HepG2 (cell line): ENCODE measurements around the gene GRAMD1A. TPM values are rescaled to one million over a fixed set of nuclear protein-coding genes. Genes with fewer than 3 reads are reported as not detected.

Experiments
- ATAC-seq: fragments of 200-7000 bp; cut with Tn5 transposase; 3 replicates; pipeline ENCODE4 v1.9.1; 2020; ENCODE audit warnings: mild to moderate bottlenecking, moderate library complexity
- BruUV-seq: library from RNA; stranded (reverse); fragments of 400-500 nt; replicated peaks from 2 replicates; lab custom pipeline; 2021; lab: Mats Ljungman, UMichigan
- CTCF ChIA-PET: fragments of 300-600 bp; formaldehyde crosslinking; extraction: SDS; loops from one replicate; lab custom pipeline; 2021; ENCODE audit warnings: low total read pairs, inconsistent platforms, low intra/inter-chr PET ratio; lab: Yijun Ruan, JAX
- POLR2A ChIA-PET: fragments of 350-600 bp; sonication (Branson Sonifier 250); formaldehyde crosslinking; loops from one replicate; lab custom pipeline; 2020; ENCODE audit warnings: antibody characterized with exemption, inconsistent platforms; lab: Yijun Ruan, JAX
- DNase-seq: peaks from one replicate; pipeline ENCODE4 v3.0.0-alpha.2; 2015; ENCODE audit warnings: low spot score
- FAIRE-seq: peaks from 3 replicates; lab custom pipeline; 2011; peaks lifted over from hg19 to GRCh38; lab: Jason Lieb, UNC
- H2AFZ ChIP-seq: one replicate; pipeline ENCODE4 v1.6.1; 2011; ENCODE audit warnings: low read length, inconsistent platforms
- H3K27ac ChIP-seq: fragments of 300-600 bp; 3 replicates; pipeline ENCODE4 v1.8.0; 2011; ENCODE audit warnings: mixed run types, mild to moderate bottlenecking, mixed read lengths, low read length, inconsistent platforms; ENCODE audit not compliant: insufficient read depth; ENCODE audit errors: extremely low read length
- H3K27me3 ChIP-seq, 2 experiments: fragments of 200-600 bp in 1 of 2; 2 replicates in 1 of 2; 3 replicates in 1 of 2; pipeline versions ENCODE4 v1.6.0 to v1.8.0; 2011; ENCODE audit warnings: low read length in 2 of 2, mild to moderate bottlenecking in 2 of 2, moderate library complexity in 2 of 2, inconsistent platforms in 1 of 2; ENCODE audit not compliant: insufficient read depth in 2 of 2, control insufficient read depth in 1 of 2
- H3K36me3 ChIP-seq, 2 experiments: fragments of 200-600 bp in 1 of 2; replicated peaks in 1 of 2; 2 replicates in 1 of 2; 3 replicates in 1 of 2; pipeline versions ENCODE4 v1.5.1 to v1.8.0; 2011; ENCODE audit warnings: low read length in 2 of 2, inconsistent platforms in 1 of 2; ENCODE audit not compliant: insufficient read depth in 2 of 2, control insufficient read depth in 1 of 2
- H3K4me1 ChIP-seq: 2 replicates; pipeline ENCODE4 v1.5.1; 2012; ENCODE audit warnings: low read length, inconsistent platforms; ENCODE audit not compliant: insufficient read depth
- H3K4me2 ChIP-seq: 2 replicates; pipeline ENCODE4 v1.6.0; 2011; ENCODE audit warnings: low read depth, low read length, inconsistent platforms
- H3K4me3 ChIP-seq, 3 experiments: fragments of 200-600 bp in 1 of 3; sonication (generic), shearing (Covaris generic) in 1 of 3; replicated peaks in 1 of 3; 2 replicates each; pipeline ENCODE4 v1.5.1; 2011 to 2016; ENCODE audit warnings: low read length in 3 of 3, inconsistent platforms in 2 of 3, low read depth in 2 of 3, mild to moderate bottlenecking in 2 of 3, control low read depth in 1 of 3, mixed read lengths in 1 of 3; ENCODE audit not compliant: insufficient read depth in 1 of 3
- H3K79me2 ChIP-seq: one replicate; pipeline ENCODE4 v1.6.1; 2011; ENCODE audit warnings: low read length, inconsistent platforms; ENCODE audit not compliant: insufficient read depth
- H3K9ac ChIP-seq: 2 replicates; pipeline ENCODE4 v1.6.0; 2011; ENCODE audit warnings: mild to moderate bottlenecking, low read depth, low read length, inconsistent platforms; ENCODE audit not compliant: insufficient read depth
- H3K9me3 ChIP-seq: 2 replicates; pipeline ENCODE4 v1.5.1; 2012; ENCODE audit warnings: mild to moderate bottlenecking, low read length
- H4K20me1 ChIP-seq: 2 replicates; pipeline ENCODE4 v1.6.0; 2011; ENCODE audit warnings: inconsistent platforms, mild to moderate bottlenecking, low read length, moderate library complexity; ENCODE audit not compliant: insufficient read depth
- AGO2 ChIP-seq: fragments of 200-400 bp; formaldehyde crosslinking; optimal IDR thresholded peaks from 2 replicates; pipeline ENCODE3; 2017; ENCODE audit warnings: mild to moderate bottlenecking, low read depth, low read length, moderate library complexity
- FOSL2 ChIP-seq: sonication (generic); formaldehyde crosslinking; IDR thresholded peaks from 2 replicates; pipeline ENCODE4 v1.4.0; 2020; ENCODE audit warnings: missing genetic modification reagents
- GATA4 ChIP-seq: sonication (generic); IDR thresholded peaks from 2 replicates; pipeline ENCODE4 v1.6.1; 2016; ENCODE audit warnings: antibody characterized with exemption, low read depth, borderline replicate concordance
- HES4 ChIP-seq: sonication (generic); formaldehyde crosslinking; IDR thresholded peaks from 2 replicates; pipeline ENCODE4 v1.9.0; 2021; ENCODE audit warnings: mild to moderate bottlenecking, missing genetic modification reagents, borderline replicate concordance
- MTF1 ChIP-seq: sonication (generic); formaldehyde crosslinking; IDR thresholded peaks from 2 replicates; pipeline ENCODE4 v1.5.0; 2020; ENCODE audit warnings: missing genetic modification reagents
- RBFOX2 ChIP-seq: fragments of 200-400 bp; formaldehyde crosslinking; IDR thresholded peaks from 2 replicates; pipeline ENCODE4 v1.6.1; 2017; ENCODE audit warnings: low read depth, mild to moderate bottlenecking, low read length
- RFX5 ChIP-seq: IDR thresholded peaks from 2 replicates; pipeline ENCODE4 v1.6.1; 2011; ENCODE audit warnings: low read depth, low read length, improper control_type of control experiment
- ZNF674 ChIP-seq: sonication (generic); formaldehyde crosslinking; IDR thresholded peaks from 2 replicates; pipeline ENCODE4 v1.5.0; 2020; ENCODE audit warnings: low read depth, mild to moderate bottlenecking, missing genetic modification reagents
- WGBS: methylation state at CpG from one replicate; pipeline ENCODE4 v1.1.6; 2017; ENCODE audit warnings: low lambda C conversion rate; 5-methylcytosine and 5-hydroxymethylcytosine counted together
- in situ Hi-C: cut with HindIII; loops from 2 replicates; pipeline ENCODE4 v1.10.0; 2017; ENCODE audit warnings: low pct_unique_long_range_greater_than_20kb; ENCODE audit not compliant: extremely low pct_ligation_motif_present
- intact Hi-C: fragments of 100-400 bp; cut with micrococcal nuclease; formaldehyde crosslinking; loops from one replicate; pipeline ENCODE4 v1.10.0; 2022; ENCODE audit not compliant: unreplicated experiment
- polyA plus RNA-seq, 8 experiments: library from polyadenylated mRNA; depleted of rRNA in 3 of 8; stranded (reverse) in 7 of 8; unstranded in 1 of 8; fragments of >200 nt; fragmentation: Illumina TruSeq in 4 of 8; extraction: Trizol in 4 of 8; gene quantifications; 2 replicates each; pipeline versions ENCODE4 v1.2.1 to v1.2.3, GENCODE V29; 2011 to 2016; ENCODE audit warnings: low read depth in 4 of 8, missing spikeins in 1 of 8, mixed read lengths in 1 of 8; ENCODE audit not compliant: insufficient read depth in 1 of 8
- total RNA-seq, 5 experiments: library from RNA; depleted of rRNA; stranded (reverse); fragments of >200 nt; fragmentation: Illumina TruSeq; extraction: Trizol; gene quantifications; 2 replicates each; pipeline ENCODE4 v1.2.3, GENCODE V29; 2016; ENCODE audit warnings: low read depth in 1 of 5
- TF ChIP-seq, protein P1 (sequence below): sonication (generic); formaldehyde crosslinking; conservative IDR thresholded peaks from 2 replicates; pipeline ENCODE4 v1.8.0; 2022; ENCODE audit warnings: mild to moderate bottlenecking, moderate library complexity, missing genetic modification reagents
- TF ChIP-seq, protein P2 (sequence below): IDR thresholded peaks from 2 replicates; pipeline ENCODE4 v1.4.0; 2020; ENCODE audit warnings: mild to moderate bottlenecking, missing genetic modification reagents
- TF ChIP-seq, protein P3 (sequence below): sonication (generic); formaldehyde crosslinking; conservative IDR thresholded peaks from 2 replicates; pipeline ENCODE4 v1.8.0; 2022; ENCODE audit warnings: low read depth, missing genetic modification reagents
- TF ChIP-seq, protein P4 (sequence below): sonication (generic); formaldehyde crosslinking; IDR thresholded peaks from 2 replicates; pipeline ENCODE4 v1.4.0; 2020; ENCODE audit warnings: missing genetic modification reagents, low read depth, mild to moderate bottlenecking, borderline replicate concordance
- TF ChIP-seq, protein P5 (sequence below): sonication (generic); formaldehyde crosslinking; IDR thresholded peaks from 2 replicates; pipeline ENCODE4 v1.4.0; 2020; ENCODE audit warnings: missing genetic modification reagents

Gene GRAMD1A
- total and polyA plus RNA-seq, 2 of the 13 experiments (the other 11 are each of a cell fraction or from before 2014, with no cell fraction given) = 14.7 to 181 TPM

DNA sequence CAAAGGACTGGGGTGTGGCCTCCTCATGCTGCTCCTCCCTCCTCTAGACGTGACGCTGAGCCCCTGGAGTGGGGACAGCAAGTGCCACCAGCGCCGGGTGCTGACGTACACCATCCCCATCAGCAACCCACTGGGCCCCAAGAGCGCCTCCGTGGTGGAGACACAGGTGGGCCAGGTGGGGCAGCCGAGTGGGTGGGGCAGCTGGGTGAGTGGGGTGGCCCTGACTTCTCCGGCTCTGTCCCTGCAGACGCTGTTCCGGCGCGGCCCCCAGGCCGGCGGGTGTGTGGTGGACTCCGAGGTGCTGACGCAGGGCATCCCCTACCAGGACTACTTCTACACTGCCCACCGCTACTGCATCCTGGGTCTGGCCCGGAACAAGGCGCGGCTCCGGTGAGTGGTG, 19.0 kb downstream of the GRAMD1A start:
- H3K4me2 ChIP-seq = no peak overlapping the region
- intact Hi-C loops = no loop called here
- no peaks in the 10 kb centered on the region for H3K27me3 ChIP-seq
- FAIRE-seq = no peak
- H4K20me1 ChIP-seq = 0 out of 2 replicates have a peak, but pooled peaks cover 15% of the 10 kb centered on the region
- CTCF ChIA-PET = no interaction called here
- no peak overlapping the region for H2AFZ ChIP-seq
- H3K9me3 ChIP-seq = no peaks in the 10 kb centered on the region
- no peaks in the 10 kb centered on the region for H3K79me2 ChIP-seq
- no peak overlapping the region for H3K4me3 ChIP-seq
- POLR2A ChIA-PET = no interaction called here
- no peaks in the 10 kb centered on the region for H3K4me1 ChIP-seq
- H3K9ac ChIP-seq = no peak overlapping the region
- H3K36me3 ChIP-seq = peaks cover 35 to 83% of the 10 kb centered on the region in 2 experiments
- in situ Hi-C loops = no loop called here
- no peak for TF ChIP-seq RFX5
- peak; percentile 45 for TF ChIP-seq AGO2
- TF ChIP-seq MTF1 (CRISPR knock-in tag) = no peak
- TF ChIP-seq, protein P1, sequence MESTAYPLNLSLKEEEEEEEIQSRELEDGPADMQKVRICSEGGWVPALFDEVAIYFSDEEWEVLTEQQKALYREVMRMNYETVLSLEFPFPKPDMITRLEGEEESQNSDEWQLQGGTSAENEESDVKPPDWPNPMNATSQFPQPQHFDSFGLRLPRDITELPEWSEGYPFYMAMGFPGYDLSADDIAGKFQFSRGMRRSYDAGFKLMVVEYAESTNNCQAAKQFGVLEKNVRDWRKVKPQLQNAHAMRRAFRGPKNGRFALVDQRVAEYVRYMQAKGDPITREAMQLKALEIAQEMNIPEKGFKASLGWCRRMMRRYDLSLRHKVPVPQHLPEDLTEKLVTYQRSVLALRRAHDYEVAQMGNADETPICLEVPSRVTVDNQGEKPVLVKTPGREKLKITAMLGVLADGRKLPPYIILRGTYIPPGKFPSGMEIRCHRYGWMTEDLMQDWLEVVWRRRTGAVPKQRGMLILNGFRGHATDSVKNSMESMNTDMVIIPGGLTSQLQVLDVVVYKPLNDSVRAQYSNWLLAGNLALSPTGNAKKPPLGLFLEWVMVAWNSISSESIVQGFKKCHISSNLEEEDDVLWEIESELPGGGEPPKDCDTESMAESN (CRISPR knock-in tag) = no peak
- TF ChIP-seq, protein P2, sequence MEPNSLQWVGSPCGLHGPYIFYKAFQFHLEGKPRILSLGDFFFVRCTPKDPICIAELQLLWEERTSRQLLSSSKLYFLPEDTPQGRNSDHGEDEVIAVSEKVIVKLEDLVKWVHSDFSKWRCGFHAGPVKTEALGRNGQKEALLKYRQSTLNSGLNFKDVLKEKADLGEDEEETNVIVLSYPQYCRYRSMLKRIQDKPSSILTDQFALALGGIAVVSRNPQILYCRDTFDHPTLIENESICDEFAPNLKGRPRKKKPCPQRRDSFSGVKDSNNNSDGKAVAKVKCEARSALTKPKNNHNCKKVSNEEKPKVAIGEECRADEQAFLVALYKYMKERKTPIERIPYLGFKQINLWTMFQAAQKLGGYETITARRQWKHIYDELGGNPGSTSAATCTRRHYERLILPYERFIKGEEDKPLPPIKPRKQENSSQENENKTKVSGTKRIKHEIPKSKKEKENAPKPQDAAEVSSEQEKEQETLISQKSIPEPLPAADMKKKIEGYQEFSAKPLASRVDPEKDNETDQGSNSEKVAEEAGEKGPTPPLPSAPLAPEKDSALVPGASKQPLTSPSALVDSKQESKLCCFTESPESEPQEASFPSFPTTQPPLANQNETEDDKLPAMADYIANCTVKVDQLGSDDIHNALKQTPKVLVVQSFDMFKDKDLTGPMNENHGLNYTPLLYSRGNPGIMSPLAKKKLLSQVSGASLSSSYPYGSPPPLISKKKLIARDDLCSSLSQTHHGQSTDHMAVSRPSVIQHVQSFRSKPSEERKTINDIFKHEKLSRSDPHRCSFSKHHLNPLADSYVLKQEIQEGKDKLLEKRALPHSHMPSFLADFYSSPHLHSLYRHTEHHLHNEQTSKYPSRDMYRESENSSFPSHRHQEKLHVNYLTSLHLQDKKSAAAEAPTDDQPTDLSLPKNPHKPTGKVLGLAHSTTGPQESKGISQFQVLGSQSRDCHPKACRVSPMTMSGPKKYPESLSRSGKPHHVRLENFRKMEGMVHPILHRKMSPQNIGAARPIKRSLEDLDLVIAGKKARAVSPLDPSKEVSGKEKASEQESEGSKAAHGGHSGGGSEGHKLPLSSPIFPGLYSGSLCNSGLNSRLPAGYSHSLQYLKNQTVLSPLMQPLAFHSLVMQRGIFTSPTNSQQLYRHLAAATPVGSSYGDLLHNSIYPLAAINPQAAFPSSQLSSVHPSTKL (CRISPR knock-in tag) = no peak
- no peak for TF ChIP-seq HES4 (CRISPR knock-in tag)
- TF ChIP-seq, protein P3, sequence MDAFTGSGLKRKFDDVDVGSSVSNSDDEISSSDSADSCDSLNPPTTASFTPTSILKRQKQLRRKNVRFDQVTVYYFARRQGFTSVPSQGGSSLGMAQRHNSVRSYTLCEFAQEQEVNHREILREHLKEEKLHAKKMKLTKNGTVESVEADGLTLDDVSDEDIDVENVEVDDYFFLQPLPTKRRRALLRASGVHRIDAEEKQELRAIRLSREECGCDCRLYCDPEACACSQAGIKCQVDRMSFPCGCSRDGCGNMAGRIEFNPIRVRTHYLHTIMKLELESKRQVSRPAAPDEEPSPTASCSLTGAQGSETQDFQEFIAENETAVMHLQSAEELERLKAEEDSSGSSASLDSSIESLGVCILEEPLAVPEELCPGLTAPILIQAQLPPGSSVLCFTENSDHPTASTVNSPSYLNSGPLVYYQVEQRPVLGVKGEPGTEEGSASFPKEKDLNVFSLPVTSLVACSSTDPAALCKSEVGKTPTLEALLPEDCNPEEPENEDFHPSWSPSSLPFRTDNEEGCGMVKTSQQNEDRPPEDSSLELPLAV = no peak
- TF ChIP-seq FOSL2 (CRISPR knock-in tag) = no peak
- TF ChIP-seq, protein P4, sequence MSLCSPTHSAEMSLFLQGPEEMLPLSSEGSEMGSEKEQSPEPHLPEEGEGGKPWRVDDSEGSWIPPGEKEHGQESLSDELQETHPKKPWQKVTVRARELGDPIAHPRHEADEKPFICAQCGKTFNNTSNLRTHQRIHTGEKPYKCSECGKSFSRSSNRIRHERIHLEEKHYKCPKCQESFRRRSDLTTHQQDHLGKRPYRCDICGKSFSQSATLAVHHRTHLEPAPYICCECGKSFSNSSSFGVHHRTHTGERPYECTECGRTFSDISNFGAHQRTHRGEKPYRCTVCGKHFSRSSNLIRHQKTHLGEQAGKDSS (CRISPR knock-in tag) = no peak
- no peak for TF ChIP-seq GATA4
- TF ChIP-seq ZNF674 (CRISPR knock-in tag) = no peak
- TF ChIP-seq, protein P5, sequence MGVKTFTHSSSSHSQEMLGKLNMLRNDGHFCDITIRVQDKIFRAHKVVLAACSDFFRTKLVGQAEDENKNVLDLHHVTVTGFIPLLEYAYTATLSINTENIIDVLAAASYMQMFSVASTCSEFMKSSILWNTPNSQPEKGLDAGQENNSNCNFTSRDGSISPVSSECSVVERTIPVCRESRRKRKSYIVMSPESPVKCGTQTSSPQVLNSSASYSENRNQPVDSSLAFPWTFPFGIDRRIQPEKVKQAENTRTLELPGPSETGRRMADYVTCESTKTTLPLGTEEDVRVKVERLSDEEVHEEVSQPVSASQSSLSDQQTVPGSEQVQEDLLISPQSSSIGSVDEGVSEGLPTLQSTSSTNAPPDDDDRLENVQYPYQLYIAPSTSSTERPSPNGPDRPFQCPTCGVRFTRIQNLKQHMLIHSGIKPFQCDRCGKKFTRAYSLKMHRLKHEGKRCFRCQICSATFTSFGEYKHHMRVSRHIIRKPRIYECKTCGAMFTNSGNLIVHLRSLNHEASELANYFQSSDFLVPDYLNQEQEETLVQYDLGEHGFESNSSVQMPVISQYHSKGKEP (CRISPR knock-in tag) = no peak
- peak; percentile 63 for TF ChIP-seq RBFOX2
- no peak for DNase-seq
- BruUV-seq = no TSS peak
- WGBS = no CpG with 5 or more reads among the region's 22 CpGs
- no peak overlapping the region for H3K27ac ChIP-seq
- no peak for ATAC-seq
